ENCODE measurements around the gene CRELD2. TPM values are rescaled to one million over a fixed set of nuclear protein-coding genes. Genes with fewer than 3 reads are reported as not detected.

The CRELD2 gene
- polyA plus RNA-seq, 3 donors, result 20.3 to 33.2 (median 27.6) TPM

DNA sequence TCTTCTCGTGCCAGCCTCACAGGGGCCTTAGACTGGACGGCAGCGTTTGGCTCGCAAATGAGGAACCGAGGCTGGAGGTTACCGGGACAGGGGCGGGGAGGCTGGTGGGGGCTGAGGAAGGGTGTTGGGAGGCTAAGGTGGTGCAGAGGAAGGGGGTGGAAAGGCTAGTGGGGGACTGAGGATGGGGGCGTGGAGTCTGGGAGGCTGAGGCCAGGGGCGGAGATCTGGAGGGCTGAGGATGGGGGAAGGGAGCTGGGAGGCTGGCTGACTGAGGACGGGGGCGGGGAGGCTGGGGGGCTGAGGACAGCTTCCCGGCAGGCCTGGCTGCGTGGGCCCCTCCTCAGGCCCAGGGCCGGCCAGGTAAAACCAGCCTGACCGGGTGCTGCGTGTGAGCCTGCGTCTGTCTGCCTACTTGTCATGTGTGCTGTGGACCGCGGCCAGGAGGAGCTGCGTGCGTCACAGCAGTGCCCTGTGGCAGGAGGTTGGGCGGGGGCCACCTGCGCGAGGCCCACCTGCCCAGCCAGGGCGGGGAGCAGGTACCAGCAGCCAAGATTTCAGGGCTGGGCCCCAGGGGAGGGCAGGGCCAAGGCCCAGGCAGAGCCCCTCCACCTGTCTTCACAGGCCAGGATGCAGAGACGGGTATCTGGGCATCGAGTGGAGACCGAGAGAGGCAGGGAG lies 32.7 kb downstream of the CRELD2 start:
- H3K27ac Mint-ChIP-seq, result no peak overlapping the region
- Histone ChIP-seq H3K27me3 (ENCODE audit: control insufficient read depth in 2 of 2, insufficient read depth in 2 of 2, low read length in 2 of 2) (no peaks in the 10 kb centered on the region), H4K20me1 (ENCODE audit: insufficient read depth, low read length) (no peaks in the 10 kb centered on the region), H3K79me2 (ENCODE audit: insufficient read depth, low read length) (no peaks in the 10 kb centered on the region), H3K4me3 (replicated peaks in 1 of 3; ENCODE audit: low read depth in 2 of 3, low read length in 3 of 3) (no peak overlapping the region), H3K36me3 (replicated peaks in 1 of 2; ENCODE audit: control insufficient read depth in 1 of 2, insufficient read depth in 2 of 2, low read length in 2 of 2) (no peaks in the 10 kb centered on the region), H3K4me2 (replicated peaks; ENCODE audit: extremely low read depth, low read length, poor library complexity, severe bottlenecking) (no peak overlapping the region), H3K9me3 (replicated peaks in 1 of 2; ENCODE audit: control insufficient read depth in 1 of 2, insufficient read depth in 1 of 2, low read length in 2 of 2) (no peaks in the 10 kb centered on the region), H2AFZ (ENCODE audit: insufficient read depth, low read depth, low read length, poor library complexity, severe bottlenecking) (no peak overlapping the region), H3K4me1 (ENCODE audit: control insufficient read depth in 1 of 2, insufficient read depth in 2 of 2, low read length in 2 of 2) (peaks cover 30 to 48% of the 10 kb centered on the region in 2 donors), H3K27ac (ENCODE audit: low read depth in 1 of 2, low read length in 2 of 2) (no peak overlapping the region), H3K9ac (ENCODE audit: insufficient read depth, low read length, poor library complexity, severe bottlenecking) (no peak overlapping the region)
- no peak overlapping the region for H3K4me3 Mint-ChIP-seq
- TF ChIP-seq, protein P1, sequence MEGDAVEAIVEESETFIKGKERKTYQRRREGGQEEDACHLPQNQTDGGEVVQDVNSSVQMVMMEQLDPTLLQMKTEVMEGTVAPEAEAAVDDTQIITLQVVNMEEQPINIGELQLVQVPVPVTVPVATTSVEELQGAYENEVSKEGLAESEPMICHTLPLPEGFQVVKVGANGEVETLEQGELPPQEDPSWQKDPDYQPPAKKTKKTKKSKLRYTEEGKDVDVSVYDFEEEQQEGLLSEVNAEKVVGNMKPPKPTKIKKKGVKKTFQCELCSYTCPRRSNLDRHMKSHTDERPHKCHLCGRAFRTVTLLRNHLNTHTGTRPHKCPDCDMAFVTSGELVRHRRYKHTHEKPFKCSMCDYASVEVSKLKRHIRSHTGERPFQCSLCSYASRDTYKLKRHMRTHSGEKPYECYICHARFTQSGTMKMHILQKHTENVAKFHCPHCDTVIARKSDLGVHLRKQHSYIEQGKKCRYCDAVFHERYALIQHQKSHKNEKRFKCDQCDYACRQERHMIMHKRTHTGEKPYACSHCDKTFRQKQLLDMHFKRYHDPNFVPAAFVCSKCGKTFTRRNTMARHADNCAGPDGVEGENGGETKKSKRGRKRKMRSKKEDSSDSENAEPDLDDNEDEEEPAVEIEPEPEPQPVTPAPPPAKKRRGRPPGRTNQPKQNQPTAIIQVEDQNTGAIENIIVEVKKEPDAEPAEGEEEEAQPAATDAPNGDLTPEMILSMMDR (IDR thresholded peaks at IDR 0.05), result no peak
- H3K9me3 Mint-ChIP-seq, result no peaks in the 10 kb centered on the region
- intact Hi-C loops (cut with micrococcal nuclease), result no loop called here
- peak; percentile 43 to 64 (median 44) for DNase-seq
- peaks cover 18% of the 10 kb centered on the region for H3K4me1 Mint-ChIP-seq
- no peaks in the 10 kb centered on the region for H3K36me3 Mint-ChIP-seq
- H3K27me3 Mint-ChIP-seq (ENCODE audit: low read depth in 3 of 3), result peaks cover 0 to 4% (median 2%) of the 10 kb centered on the region in 3 donors
- 74% methylated on average over 27 of the region's 28 CpGs for WGBS (ENCODE audit: insufficient coverage)

DNA sequence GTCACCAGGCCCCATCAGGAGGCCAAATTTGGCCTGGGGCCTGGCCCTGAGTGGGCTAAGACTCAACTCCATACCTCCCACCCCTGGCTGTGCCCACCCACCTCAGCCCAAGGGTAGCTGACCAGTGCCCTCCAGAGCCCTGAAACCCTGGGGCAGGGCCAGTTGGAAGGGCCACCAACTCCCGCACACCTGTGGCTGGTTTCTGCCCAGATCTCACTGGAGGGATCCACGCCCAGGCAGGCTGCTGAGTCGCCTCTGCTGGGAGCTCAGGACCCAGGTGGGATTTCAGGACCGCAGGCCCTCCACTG lies 33.2 kb downstream of the CRELD2 start:
- no peaks in the 10 kb centered on the region for H3K36me3 ChIP-seq (replicated peaks in 1 of 2; ENCODE audit: control insufficient read depth in 1 of 2, insufficient read depth in 2 of 2, low read length in 2 of 2)
- H3K9me3 Mint-ChIP-seq, result no peaks in the 10 kb centered on the region
- H3K27me3 Mint-ChIP-seq (ENCODE audit: low read depth in 3 of 3), result peaks cover 0 to 4% (median 2%) of the 10 kb centered on the region in 3 donors
- no peak overlapping the region for H3K27ac ChIP-seq (ENCODE audit: low read depth in 1 of 2, low read length in 2 of 2)
- no peak overlapping the region for H2AFZ ChIP-seq (ENCODE audit: insufficient read depth, low read depth, low read length, poor library complexity, severe bottlenecking)
- H3K27me3 ChIP-seq (ENCODE audit: control insufficient read depth in 2 of 2, insufficient read depth in 2 of 2, low read length in 2 of 2), result no peaks in the 10 kb centered on the region
- WGBS (ENCODE audit: insufficient coverage), result 86% methylated on average over 4 of the region's 4 CpGs
- peaks cover 18% of the 10 kb centered on the region for H3K4me1 Mint-ChIP-seq
- no peak overlapping the region for H3K27ac Mint-ChIP-seq
- H3K9ac ChIP-seq (ENCODE audit: insufficient read depth, low read length, poor library complexity, severe bottlenecking), result no peak overlapping the region
- no peaks in the 10 kb centered on the region for H3K36me3 Mint-ChIP-seq
- no peaks in the 10 kb centered on the region for H4K20me1 ChIP-seq (ENCODE audit: insufficient read depth, low read length)
- H3K4me2 ChIP-seq (replicated peaks; ENCODE audit: extremely low read depth, low read length, poor library complexity, severe bottlenecking), result no peak overlapping the region
- TF ChIP-seq, protein P1 (IDR thresholded peaks at IDR 0.05), result no peak
- H3K4me3 Mint-ChIP-seq, result no peak overlapping the region
- no peak for DNase-seq
- peaks cover 29 to 48% of the 10 kb centered on the region in 2 donors for H3K4me1 ChIP-seq (ENCODE audit: control insufficient read depth in 1 of 2, insufficient read depth in 2 of 2, low read length in 2 of 2)
- intact Hi-C loops (cut with micrococcal nuclease), result no loop called here
- H3K9me3 ChIP-seq (replicated peaks in 1 of 2; ENCODE audit: control insufficient read depth in 1 of 2, insufficient read depth in 1 of 2, low read length in 2 of 2), result no peaks in the 10 kb centered on the region
- H3K79me2 ChIP-seq (ENCODE audit: insufficient read depth, low read length), result no peaks in the 10 kb centered on the region
- no peak overlapping the region for H3K4me3 ChIP-seq (replicated peaks in 1 of 3; ENCODE audit: low read depth in 2 of 3, low read length in 3 of 3)

Data from CD14-positive monocyte (primary cell).